AG09309 (cell line): ENCODE results near the gene ACSF2.
A peak's percentile ranks its signal among the peaks of the same experiment; 100 is the strongest.

Experiments
- DNase-seq: peaks from one replicate; pipeline ENCODE4 v3.0.0-alpha.2; 2010; ENCODE audit warnings: low read depth
- H3K4me3 ChIP-seq: 2 replicates; pipeline ENCODE4 v1.5.1; 2011; ENCODE audit warnings: mild to moderate bottlenecking, low read depth, low read length, moderate library complexity; ENCODE audit not compliant: control insufficient read depth
- CTCF ChIP-seq: IDR thresholded peaks from 2 replicates; pipeline ENCODE4 v1.5.1; 2011; ENCODE audit warnings: mild to moderate bottlenecking, low read depth, low read length, inconsistent platforms; ENCODE audit not compliant: insufficient read depth, control insufficient read depth; ENCODE audit errors: missing control alignments

The ACSF2 gene

GRCh38 chr17:50508573-50509460, 82.8 kb downstream of the ACSF2 start:
- DNase-seq, result no peak
- H3K4me3 ChIP-seq, result peak overlapping the region; percentile 55
- no peak for TF ChIP-seq CTCF

GRCh38 chr17:50511058-50511457, 85.0 kb downstream of the ACSF2 start:
- DNase-seq, result no peak
- H3K4me3 ChIP-seq, result no peak overlapping the region

DNA sequence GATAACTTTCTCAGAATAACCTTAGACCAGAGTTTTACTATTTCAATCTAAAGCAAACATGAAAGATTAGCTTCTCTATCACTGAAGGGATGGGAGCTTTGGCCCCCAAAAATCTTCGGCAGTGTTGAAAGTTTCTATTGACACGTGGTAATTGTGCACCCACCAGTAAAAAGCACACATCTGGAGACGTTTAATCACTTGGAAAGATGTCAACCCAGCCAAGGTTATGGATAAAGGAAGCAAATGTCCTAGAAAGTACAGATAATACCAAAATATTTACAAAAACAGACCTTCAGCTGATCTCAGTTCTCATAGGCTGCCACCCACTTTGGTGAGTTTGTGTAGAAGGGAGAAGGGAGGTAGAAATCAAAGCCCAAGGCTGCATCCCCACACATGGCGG, 87.5 kb downstream of the ACSF2 start:
- TF ChIP-seq CTCF, result no peak
- DNase-seq, result no peak
- H3K4me3 ChIP-seq, result no peak overlapping the region

More at GRCh38 chr17:50511058-50511457, 85.0 kb downstream of the ACSF2 start:
- TF ChIP-seq CTCF, result no peak

DNA sequence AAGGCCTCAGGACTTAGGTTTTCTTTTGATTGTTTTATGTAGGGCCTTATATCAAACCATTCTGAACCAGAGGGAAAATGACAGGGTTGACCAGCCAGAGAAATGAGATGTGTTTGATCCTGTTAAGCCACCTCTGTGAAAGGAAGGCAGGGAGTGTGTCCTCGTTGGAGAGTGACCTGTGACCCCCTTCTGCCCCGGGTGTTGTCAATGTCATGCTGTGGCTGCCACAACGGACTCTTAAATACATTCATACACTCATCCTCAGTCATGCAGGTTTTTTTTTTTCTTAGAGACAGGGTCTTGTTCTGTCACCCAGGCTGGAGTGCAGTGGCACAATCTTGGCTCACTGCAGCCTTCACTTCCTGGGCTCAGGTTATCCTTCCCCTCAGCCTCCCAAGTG, 88.4 kb downstream of the ACSF2 start:
- no peak for DNase-seq
- H3K4me3 ChIP-seq, result no peak overlapping the region
- TF ChIP-seq CTCF, result no peak

GRCh38 chr17:50514936-50515702, 89.1 kb downstream of the ACSF2 start:
- no peak for DNase-seq
- H3K4me3 ChIP-seq, result no peak overlapping the region
- no peak for TF ChIP-seq CTCF

DNA sequence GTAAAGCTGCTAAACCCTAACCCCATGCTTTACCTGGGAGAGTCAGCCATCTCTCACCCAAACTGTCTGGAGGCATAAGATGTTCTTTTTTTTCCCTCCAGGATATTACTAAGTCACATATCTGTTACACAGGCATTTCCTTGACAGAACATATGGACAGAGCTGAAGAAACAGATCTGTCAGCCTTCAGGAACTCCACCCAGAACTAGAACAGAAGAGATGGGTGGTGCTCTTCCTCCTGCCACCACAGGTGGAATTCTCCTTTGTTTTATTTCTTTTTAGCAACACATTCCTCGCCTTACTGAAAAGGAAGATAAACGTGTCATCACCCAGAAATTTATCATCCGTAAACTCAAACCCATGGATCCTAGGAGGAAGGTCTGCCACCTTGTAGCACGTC, 91.0 kb downstream of the ACSF2 start:
- DNase-seq, result no peak
- no peak for TF ChIP-seq CTCF
- no peak overlapping the region for H3K4me3 ChIP-seq
